ENCODE measurements around the gene STXBP4. TPM values are rescaled to one million over a fixed set of nuclear protein-coding genes. Genes with fewer than 3 reads are reported as not detected.

Gene STXBP4
- total RNA-seq, 4 donors from 2014 or later, result 7.3 to 35.0 (median 18.0) TPM

DNA sequence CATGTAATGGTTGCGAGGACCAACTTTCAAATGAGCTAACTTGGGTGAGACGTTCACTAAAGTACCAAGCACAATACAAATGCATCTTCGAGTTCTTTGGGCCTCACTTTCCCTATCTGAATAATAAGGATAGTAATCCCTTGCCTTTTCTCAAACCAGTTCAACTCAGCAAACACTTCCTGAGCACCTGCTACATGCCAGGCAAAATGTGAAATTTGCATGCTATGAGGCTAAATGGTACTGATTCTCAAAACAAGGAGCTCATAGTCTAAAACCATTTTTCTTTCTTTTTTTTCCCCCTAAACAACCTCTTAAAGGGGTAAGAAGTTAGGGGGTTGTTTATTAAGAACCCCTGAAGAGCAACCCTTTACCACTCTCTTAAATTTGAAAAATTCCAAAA is 194.8 kb downstream of the STXBP4 start:
- TF ChIP-seq, protein P1, sequence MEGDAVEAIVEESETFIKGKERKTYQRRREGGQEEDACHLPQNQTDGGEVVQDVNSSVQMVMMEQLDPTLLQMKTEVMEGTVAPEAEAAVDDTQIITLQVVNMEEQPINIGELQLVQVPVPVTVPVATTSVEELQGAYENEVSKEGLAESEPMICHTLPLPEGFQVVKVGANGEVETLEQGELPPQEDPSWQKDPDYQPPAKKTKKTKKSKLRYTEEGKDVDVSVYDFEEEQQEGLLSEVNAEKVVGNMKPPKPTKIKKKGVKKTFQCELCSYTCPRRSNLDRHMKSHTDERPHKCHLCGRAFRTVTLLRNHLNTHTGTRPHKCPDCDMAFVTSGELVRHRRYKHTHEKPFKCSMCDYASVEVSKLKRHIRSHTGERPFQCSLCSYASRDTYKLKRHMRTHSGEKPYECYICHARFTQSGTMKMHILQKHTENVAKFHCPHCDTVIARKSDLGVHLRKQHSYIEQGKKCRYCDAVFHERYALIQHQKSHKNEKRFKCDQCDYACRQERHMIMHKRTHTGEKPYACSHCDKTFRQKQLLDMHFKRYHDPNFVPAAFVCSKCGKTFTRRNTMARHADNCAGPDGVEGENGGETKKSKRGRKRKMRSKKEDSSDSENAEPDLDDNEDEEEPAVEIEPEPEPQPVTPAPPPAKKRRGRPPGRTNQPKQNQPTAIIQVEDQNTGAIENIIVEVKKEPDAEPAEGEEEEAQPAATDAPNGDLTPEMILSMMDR (IDR thresholded peaks at IDR 0.05; ENCODE audit: low read depth), result no peak

DNA sequence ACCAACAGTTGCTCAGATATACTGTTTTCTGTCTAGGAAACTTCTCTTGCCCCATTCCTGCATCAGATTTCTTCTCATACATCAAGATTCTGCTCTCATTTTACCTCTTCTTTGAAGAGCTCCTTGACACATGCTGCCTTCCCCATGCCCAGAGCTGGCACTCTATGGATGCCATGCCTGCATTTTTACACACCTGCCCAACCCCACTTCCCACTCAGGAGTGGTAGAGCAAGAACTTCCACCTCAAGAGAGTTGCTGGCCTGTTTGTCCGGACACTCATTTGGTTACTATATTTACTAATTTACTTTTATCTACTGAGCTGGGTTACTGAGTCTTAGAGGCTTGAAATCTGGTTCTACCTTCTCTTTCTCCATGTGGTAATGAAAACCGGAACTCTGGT is 197.9 kb downstream of the STXBP4 start:
- TF ChIP-seq, protein P1 (IDR thresholded peaks at IDR 0.05; ENCODE audit: low read depth), result no peak

DNA sequence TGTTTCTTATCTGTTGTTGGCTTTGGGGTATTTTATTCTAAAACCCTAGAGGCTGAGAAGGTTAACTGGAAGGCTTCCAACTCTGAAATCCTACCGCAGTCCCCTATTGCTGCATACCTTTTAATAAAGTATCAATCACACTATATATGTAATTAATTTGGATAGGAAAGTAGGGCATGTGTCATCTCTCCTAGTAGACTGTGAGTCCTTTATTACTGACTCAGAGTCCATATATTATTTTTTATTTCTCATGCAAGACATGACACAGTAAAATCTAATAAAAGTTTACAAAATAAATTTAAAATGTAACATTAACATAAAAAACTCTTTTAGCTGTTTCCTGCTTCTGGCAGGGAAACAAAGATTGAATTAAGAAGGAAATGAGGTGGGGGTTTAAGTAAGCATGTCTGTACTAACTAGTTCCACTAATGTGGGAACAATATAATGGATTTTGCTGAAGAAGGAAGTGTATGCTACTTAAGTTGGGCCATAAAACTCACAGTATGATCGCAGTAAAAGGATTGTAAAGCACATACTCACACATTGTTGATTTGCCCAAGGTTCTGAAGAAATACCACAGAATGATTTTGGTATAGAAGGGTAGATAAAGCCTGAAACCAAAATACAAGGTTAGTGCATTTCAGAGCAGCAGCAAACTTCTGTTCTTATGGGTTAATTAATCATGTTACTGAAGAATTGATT is 198.6 kb downstream of the STXBP4 start:
- TF ChIP-seq, protein P1 (IDR thresholded peaks at IDR 0.05; ENCODE audit: low read depth), result no peak

DNA sequence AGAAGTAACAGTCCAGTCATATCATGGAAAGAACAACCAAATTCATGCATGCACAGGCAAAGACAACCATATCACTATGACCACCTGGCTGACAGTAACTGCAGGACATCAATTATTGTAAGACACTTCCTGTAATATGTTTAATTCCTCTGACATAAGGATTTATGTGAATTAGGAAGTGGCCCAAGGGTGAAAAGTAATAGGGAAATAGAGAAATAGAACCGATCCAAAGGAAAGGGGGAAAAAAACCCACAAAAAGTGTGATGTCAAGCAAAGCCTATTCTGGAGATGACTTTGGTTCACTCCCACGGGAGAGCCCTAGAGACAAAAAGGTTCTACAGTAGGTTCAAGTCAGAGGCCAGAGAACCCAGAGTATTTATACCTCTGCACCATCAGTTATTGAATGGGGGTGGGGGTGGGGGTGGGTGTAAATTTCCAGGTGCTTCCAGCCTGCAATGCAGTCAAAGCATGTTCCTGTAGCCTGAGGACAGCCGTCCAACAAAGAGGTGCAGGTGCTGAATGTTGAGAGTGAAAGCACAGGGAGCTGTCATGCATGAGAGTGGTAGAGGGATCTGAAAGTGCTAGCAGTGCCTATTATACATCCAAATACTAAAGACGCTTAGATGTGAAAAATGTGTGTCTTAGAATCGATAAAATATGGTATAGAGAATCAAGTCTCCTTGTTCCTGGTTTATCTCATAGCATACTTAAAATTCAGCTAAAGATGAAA is 200.6 kb downstream of the STXBP4 start:
- TF ChIP-seq, protein P1 (IDR thresholded peaks at IDR 0.05; ENCODE audit: low read depth), result no peak

DNA sequence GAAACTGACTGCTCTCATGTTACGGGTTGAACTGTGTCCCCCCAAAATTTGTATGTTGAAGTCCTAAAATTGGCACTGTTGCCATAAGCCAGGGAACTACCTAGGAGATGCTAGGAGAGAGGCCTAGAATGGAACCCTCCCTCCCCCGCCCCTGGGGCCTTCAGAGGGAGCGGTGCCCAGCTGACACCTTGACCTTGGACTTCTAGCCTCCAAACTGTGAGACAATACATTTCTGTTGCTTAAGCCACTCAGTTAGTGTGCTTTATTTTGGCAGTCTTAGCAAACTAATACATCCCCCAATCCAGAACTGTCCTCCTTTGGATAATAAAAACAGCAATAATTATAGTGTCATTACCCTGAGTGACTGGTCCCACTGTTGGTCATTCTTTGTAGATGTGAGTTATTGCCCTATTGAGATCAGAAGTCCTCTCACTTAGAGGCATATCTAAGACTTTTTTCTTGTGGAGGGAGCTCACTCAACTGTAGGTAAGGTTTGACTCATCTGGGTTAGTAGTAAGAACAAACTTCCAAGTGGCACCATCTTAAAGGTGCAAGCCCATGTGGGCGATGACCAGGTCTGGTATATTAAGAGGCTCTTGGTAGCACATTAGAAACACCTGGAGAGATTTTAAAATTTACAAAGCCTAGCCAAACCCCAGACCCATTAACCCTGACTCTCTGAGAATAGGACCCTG is 203.2 kb downstream of the STXBP4 start:
- TF ChIP-seq, protein P1 (IDR thresholded peaks at IDR 0.05; ENCODE audit: low read depth), result no peak

DNA sequence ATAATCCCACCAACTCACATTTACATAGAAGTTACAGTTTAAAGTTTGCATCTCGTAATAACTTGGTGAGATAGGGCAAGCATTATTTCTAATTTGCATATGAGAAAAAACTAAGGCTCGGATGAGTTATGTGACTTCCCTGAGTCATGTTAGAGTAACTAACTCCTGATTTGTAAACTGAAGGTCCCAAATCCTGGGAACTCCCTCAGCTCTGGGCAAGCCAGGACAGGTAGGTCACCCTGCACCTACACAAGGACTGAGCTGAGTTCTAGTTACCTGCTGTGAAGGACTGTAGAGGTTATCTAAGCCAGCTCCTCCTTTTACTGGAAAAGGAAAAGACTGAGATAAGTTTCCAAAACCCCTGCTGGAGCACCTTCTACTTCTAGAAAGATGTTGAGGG is 204.0 kb downstream of the STXBP4 start:
- TF ChIP-seq, protein P1 (IDR thresholded peaks at IDR 0.05; ENCODE audit: low read depth), result no peak

DNA sequence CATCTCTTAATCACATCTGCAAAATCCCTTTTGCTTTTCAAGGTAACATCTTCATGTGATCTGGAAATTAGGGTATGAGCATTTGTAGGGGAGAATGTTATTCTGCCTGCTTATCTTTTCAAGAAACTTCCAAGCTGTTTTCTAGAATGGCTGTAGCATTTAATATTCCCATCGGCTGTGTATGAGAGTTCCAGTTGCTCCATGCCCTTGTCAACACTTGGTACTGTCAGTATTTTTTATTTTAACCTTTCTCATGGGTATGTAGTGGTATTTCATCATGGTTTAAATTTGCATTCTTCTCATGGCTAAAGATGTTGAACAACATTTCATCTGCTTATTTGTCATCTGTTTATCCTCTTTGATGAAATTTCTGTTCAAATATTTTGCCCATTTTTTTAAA is 205.6 kb downstream of the STXBP4 start:
- TF ChIP-seq, protein P1 (IDR thresholded peaks at IDR 0.05; ENCODE audit: low read depth), result no peak

Data from subcutaneous adipose tissue (tissue), 4 donors.